Measurements from ENCODE around the gene ACSL5.

DNA sequence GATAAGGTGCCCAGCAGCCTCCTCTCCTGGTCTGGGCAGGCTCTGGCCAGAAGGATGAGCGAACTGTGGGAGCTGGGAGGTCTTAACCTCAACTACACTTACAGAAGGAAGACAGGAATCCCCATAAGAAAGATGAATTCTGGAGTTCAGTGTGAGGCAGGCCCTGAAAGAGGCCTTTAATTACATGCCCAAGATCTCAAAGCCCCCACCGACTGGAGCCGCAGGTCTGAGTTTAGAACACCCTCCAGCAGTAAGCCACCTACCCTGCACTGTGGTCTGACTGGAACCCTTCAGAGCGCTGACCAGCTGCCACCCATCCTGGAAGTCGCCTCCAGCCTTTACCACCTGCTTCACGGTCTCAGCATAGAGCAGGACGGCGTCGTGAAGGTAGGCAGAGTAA is 28.2 kb upstream of the ACSL5 start:
- TF ChIP-seq, protein P1, sequence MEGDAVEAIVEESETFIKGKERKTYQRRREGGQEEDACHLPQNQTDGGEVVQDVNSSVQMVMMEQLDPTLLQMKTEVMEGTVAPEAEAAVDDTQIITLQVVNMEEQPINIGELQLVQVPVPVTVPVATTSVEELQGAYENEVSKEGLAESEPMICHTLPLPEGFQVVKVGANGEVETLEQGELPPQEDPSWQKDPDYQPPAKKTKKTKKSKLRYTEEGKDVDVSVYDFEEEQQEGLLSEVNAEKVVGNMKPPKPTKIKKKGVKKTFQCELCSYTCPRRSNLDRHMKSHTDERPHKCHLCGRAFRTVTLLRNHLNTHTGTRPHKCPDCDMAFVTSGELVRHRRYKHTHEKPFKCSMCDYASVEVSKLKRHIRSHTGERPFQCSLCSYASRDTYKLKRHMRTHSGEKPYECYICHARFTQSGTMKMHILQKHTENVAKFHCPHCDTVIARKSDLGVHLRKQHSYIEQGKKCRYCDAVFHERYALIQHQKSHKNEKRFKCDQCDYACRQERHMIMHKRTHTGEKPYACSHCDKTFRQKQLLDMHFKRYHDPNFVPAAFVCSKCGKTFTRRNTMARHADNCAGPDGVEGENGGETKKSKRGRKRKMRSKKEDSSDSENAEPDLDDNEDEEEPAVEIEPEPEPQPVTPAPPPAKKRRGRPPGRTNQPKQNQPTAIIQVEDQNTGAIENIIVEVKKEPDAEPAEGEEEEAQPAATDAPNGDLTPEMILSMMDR (IDR thresholded peaks at IDR 0.05; ENCODE audit: insufficient read depth, low read depth, low read length) = no peak
- TF ChIP-seq EZH2 (IDR thresholded peaks at IDR 0.05; ENCODE audit: insufficient read depth, low read length) = no peak

Measured in astrocyte (in vitro differentiated cells and primary cell).